HepG2 (cell line): ENCODE results near the gene KIF22. TPM values are rescaled to one million over a fixed set of nuclear protein-coding genes. Genes with fewer than 3 reads are reported as not detected.

Experiments used
- ATF2 ChIP-seq: sonication (generic); formaldehyde crosslinking; IDR thresholded peaks from 2 replicates; pipeline ENCODE4 v1.4.0; 2020; ENCODE audit warnings: missing genetic modification reagents
- GZF1 ChIP-seq: sonication (generic); formaldehyde crosslinking; IDR thresholded peaks from 2 replicates; pipeline ENCODE4 v1.5.1; 2020; ENCODE audit warnings: mild to moderate bottlenecking, missing genetic modification reagents
- HBP1 ChIP-seq: IDR thresholded peaks from 2 replicates; pipeline ENCODE4 v1.6.1; 2016; ENCODE audit warnings: low read depth, control low read depth
- KMT2B ChIP-seq: IDR thresholded peaks from 2 replicates; pipeline ENCODE4 v1.6.1; 2016; ENCODE audit warnings: missing genetic modification reagents, missing compliant biosample characterization
- NFE2L2 ChIP-seq: fragments of 150-350 bp; IDR thresholded peaks from 2 replicates; pipeline ENCODE4 v1.6.1; 2014; ENCODE audit warnings: low read length
- PCBP2 ChIP-seq: fragments of 200-400 bp; formaldehyde crosslinking; optimal IDR thresholded peaks from 2 replicates; pipeline ENCODE3; 2018; ENCODE audit warnings: low read length, low read depth; ENCODE audit not compliant: poor library complexity, severe bottlenecking
- SMAD3 ChIP-seq: sonication (generic); formaldehyde crosslinking; IDR thresholded peaks from 2 replicates; pipeline ENCODE4 v1.4.0; 2020; ENCODE audit warnings: missing genetic modification reagents
- ZMAT3 ChIP-seq: sonication (generic); formaldehyde crosslinking; conservative IDR thresholded peaks from 2 replicates; pipeline ENCODE4 v1.7.0; 2021; ENCODE audit warnings: missing genetic modification reagents
- ZMYM2 ChIP-seq: sonication (generic); formaldehyde crosslinking; IDR thresholded peaks from 2 replicates; pipeline ENCODE4 v1.8.0; 2022; ENCODE audit warnings: mild to moderate bottlenecking, missing genetic modification reagents
- ZNF124 ChIP-seq: sonication (generic); formaldehyde crosslinking; IDR thresholded peaks from 2 replicates; pipeline ENCODE4 v1.4.0; 2020; ENCODE audit warnings: missing genetic modification reagents
- ZNF431 ChIP-seq: sonication (generic); formaldehyde crosslinking; IDR thresholded peaks from 2 replicates; pipeline ENCODE4 v1.9.0; 2022; ENCODE audit warnings: missing genetic modification reagents, low read depth, mild to moderate bottlenecking, borderline replicate concordance
- ZNF713 ChIP-seq: sonication (generic); formaldehyde crosslinking; IDR thresholded peaks from 2 replicates; pipeline ENCODE4 v1.4.0; 2020; ENCODE audit warnings: mild to moderate bottlenecking, missing genetic modification reagents
- ZNF800 ChIP-seq: sonication (generic); formaldehyde crosslinking; IDR thresholded peaks from 2 replicates; pipeline ENCODE4 v1.4.0; 2020; ENCODE audit warnings: missing genetic modification reagents
- polyA plus RNA-seq, 8 experiments: library from polyadenylated mRNA; depleted of rRNA in 3 of 8; stranded (reverse) in 7 of 8; unstranded in 1 of 8; fragments of >200 nt; fragmentation: Illumina TruSeq in 4 of 8; extraction: Trizol in 4 of 8; gene quantifications; 2 replicates each; pipeline versions ENCODE4 v1.2.1 to v1.2.3, GENCODE V29; 2011 to 2016; ENCODE audit warnings: low read depth in 4 of 8, missing spikeins in 1 of 8, mixed read lengths in 1 of 8; ENCODE audit not compliant: insufficient read depth in 1 of 8
- total RNA-seq, 5 experiments: library from RNA; depleted of rRNA; stranded (reverse); fragments of >200 nt; fragmentation: Illumina TruSeq; extraction: Trizol; gene quantifications; 2 replicates each; pipeline ENCODE4 v1.2.3, GENCODE V29; 2016; ENCODE audit warnings: low read depth in 1 of 5
- TF ChIP-seq, protein P1 (sequence below): sonication (generic); formaldehyde crosslinking; IDR thresholded peaks from 2 replicates; pipeline ENCODE4 v1.4.0; 2020; ENCODE audit warnings: missing genetic modification reagents
- TF ChIP-seq, protein P2 (sequence below): sonication (generic); formaldehyde crosslinking; IDR thresholded peaks from 2 replicates; pipeline ENCODE4 v1.8.1; 2023; ENCODE audit warnings: mild to moderate bottlenecking, inconsistent platforms, moderate library complexity, missing genetic modification reagents, borderline replicate concordance
- TF ChIP-seq, protein P3 (sequence below): sonication (generic); IDR thresholded peaks from 2 replicates; pipeline ENCODE4 v1.6.1; 2016; ENCODE audit warnings: low read depth, borderline replicate concordance
- TF ChIP-seq, protein P4 (sequence below): sonication (generic); formaldehyde crosslinking; IDR thresholded peaks from 2 replicates; pipeline ENCODE4 v1.9.0; 2021; ENCODE audit warnings: missing genetic modification reagents, borderline replicate concordance

KIF22 gene
- total and polyA plus RNA-seq, 2 of the 13 experiments (the other 11 are each of a cell fraction or from before 2014, with no cell fraction given) = 95.8 to 118 TPM

GRCh38 chr16:29811896-29812665, 21.5 kb downstream of the KIF22 start, which contains the start of gene PRRT2 (continued):
- TF ChIP-seq HBP1 (no peak), ZNF713 (CRISPR knock-in tag) (no peak), ZNF800 (peak; percentile 25; the same call in 1 of the 2 replicates), ZMYM2 (CRISPR knock-in tag) (no peak), SMAD3 (CRISPR knock-in tag) (0 out of 2 replicates have a peak, but pooled peaks have one; percentile 24), ZNF431 (no peak), ZMAT3 (CRISPR knock-in tag) (peak; percentile 61; the same call in 1 of the 2 replicates), ZNF124 (CRISPR knock-in tag) (no peak), KMT2B (CRISPR knock-in tag) (no peak), NFE2L2 (no peak), PCBP2 (no peak), ATF2 (CRISPR knock-in tag) (no peak), GZF1 (CRISPR knock-in tag) (no peak)
- TF ChIP-seq, protein P1, sequence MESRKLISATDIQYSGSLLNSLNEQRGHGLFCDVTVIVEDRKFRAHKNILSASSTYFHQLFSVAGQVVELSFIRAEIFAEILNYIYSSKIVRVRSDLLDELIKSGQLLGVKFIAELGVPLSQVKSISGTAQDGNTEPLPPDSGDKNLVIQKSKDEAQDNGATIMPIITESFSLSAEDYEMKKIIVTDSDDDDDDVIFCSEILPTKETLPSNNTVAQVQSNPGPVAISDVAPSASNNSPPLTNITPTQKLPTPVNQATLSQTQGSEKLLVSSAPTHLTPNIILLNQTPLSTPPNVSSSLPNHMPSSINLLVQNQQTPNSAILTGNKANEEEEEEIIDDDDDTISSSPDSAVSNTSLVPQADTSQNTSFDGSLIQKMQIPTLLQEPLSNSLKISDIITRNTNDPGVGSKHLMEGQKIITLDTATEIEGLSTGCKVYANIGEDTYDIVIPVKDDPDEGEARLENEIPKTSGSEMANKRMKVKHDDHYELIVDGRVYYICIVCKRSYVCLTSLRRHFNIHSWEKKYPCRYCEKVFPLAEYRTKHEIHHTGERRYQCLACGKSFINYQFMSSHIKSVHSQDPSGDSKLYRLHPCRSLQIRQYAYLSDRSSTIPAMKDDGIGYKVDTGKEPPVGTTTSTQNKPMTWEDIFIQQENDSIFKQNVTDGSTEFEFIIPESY (CRISPR knock-in tag) = no peak
- TF ChIP-seq, protein P2, sequence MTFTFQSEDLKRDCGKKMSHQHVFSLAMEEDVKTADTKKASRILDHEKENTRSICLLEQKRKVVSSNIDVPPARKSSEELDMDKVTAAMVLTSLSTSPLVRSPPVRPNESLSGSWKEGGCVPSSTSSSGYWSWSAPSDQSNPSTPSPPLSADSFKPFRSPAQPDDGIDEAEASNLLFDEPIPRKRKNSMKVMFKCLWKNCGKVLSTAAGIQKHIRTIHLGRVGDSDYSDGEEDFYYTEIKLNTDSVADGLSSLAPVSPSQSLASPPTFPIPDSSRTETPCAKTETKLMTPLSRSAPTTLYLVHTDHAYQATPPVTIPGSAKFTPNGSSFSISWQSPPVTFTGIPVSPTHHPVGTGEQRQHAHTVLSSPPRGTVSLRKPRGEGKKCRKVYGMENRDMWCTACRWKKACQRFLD (CRISPR knock-in tag) = 0 out of 2 replicates have a peak, but pooled peaks have one; percentile 10
- TF ChIP-seq, protein P3, sequence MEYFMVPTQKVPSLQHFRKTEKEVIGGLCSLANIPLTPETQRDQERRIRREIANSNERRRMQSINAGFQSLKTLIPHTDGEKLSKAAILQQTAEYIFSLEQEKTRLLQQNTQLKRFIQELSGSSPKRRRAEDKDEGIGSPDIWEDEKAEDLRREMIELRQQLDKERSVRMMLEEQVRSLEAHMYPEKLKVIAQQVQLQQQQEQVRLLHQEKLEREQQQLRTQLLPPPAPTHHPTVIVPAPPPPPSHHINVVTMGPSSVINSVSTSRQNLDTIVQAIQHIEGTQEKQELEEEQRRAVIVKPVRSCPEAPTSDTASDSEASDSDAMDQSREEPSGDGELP = no peak
- TF ChIP-seq, protein P4, sequence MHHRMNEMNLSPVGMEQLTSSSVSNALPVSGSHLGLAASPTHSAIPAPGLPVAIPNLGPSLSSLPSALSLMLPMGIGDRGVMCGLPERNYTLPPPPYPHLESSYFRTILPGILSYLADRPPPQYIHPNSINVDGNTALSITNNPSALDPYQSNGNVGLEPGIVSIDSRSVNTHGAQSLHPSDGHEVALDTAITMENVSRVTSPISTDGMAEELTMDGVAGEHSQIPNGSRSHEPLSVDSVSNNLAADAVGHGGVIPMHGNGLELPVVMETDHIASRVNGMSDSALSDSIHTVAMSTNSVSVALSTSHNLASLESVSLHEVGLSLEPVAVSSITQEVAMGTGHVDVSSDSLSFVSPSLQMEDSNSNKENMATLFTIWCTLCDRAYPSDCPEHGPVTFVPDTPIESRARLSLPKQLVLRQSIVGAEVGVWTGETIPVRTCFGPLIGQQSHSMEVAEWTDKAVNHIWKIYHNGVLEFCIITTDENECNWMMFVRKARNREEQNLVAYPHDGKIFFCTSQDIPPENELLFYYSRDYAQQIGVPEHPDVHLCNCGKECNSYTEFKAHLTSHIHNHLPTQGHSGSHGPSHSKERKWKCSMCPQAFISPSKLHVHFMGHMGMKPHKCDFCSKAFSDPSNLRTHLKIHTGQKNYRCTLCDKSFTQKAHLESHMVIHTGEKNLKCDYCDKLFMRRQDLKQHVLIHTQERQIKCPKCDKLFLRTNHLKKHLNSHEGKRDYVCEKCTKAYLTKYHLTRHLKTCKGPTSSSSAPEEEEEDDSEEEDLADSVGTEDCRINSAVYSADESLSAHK (CRISPR knock-in tag) = no peak
